Fibroblast of lung (primary cell): ENCODE results near the gene NRCAM. TPM values are rescaled to one million over a fixed set of nuclear protein-coding genes. Genes with fewer than 3 reads are reported as not detected.

Experiments
- DNase-seq, 2 donors: peaks; one replicate each; pipeline versions ENCODE4 v3.0.0 to v3.0.0-alpha.2; 2010; ENCODE audit warnings: low read depth in 2 of 2
- H2AFZ ChIP-seq: 2 replicates; pipeline ENCODE4 v1.5.1; 2012; ENCODE audit warnings: low read length, control low read depth, inconsistent platforms
- H3K27ac ChIP-seq: 2 replicates; pipeline ENCODE4 v1.5.1; 2011; ENCODE audit warnings: low read length, control low read depth; ENCODE audit not compliant: insufficient read depth
- H3K27me3 ChIP-seq: 2 replicates; pipeline ENCODE4 v1.5.1; 2011; ENCODE audit warnings: mild to moderate bottlenecking, low read length; ENCODE audit not compliant: control insufficient read depth, insufficient read depth
- H3K36me3 ChIP-seq: 2 replicates; pipeline ENCODE4 v1.5.1; 2011; ENCODE audit warnings: low read length; ENCODE audit not compliant: control insufficient read depth, insufficient read depth
- H3K4me1 ChIP-seq: 2 replicates; pipeline ENCODE4 v1.5.1; 2011; ENCODE audit warnings: low read length; ENCODE audit not compliant: control insufficient read depth, insufficient read depth; ENCODE audit errors: extremely low read depth
- H3K4me2 ChIP-seq: 2 replicates; pipeline ENCODE4 v1.5.1; 2011; ENCODE audit warnings: low read length, control low read depth; ENCODE audit not compliant: insufficient read depth; ENCODE audit errors: extremely low read depth
- H3K4me3 ChIP-seq, 4 experiments: fragments of 200-600 bp in 1 of 4; sonication (generic) in 1 of 4; replicated peaks in 1 of 4; 2 replicates each; pipeline ENCODE4 v1.5.1; 2011 to 2016; ENCODE audit warnings: low read length in 4 of 4, low read depth in 3 of 4, mild to moderate bottlenecking in 3 of 4, control low read depth in 2 of 4, inconsistent platforms in 1 of 4, mixed read lengths in 1 of 4; ENCODE audit not compliant: insufficient read depth in 1 of 4; ENCODE audit errors: control extremely low read depth in 1 of 4
- H3K79me2 ChIP-seq: 2 replicates; pipeline ENCODE4 v1.5.1; 2012; ENCODE audit warnings: mild to moderate bottlenecking, low read length, inconsistent platforms; ENCODE audit not compliant: control insufficient read depth, insufficient read depth
- H3K9ac ChIP-seq: 2 replicates; pipeline ENCODE4 v1.5.1; 2011; ENCODE audit warnings: mild to moderate bottlenecking, low read length, control low read depth; ENCODE audit not compliant: insufficient read depth
- H3K9me3 ChIP-seq: 2 replicates; pipeline ENCODE4 v1.5.1; 2012; ENCODE audit warnings: low read depth, low read length; ENCODE audit not compliant: control insufficient read depth, insufficient read depth
- H4K20me1 ChIP-seq: 2 replicates; pipeline ENCODE4 v1.5.1; 2011; ENCODE audit warnings: low read length; ENCODE audit not compliant: control insufficient read depth, insufficient read depth; ENCODE audit errors: extremely low read depth
- CTCF ChIP-seq, 2 donors: IDR thresholded peaks in 1 of 2; conservative IDR thresholded peaks in 1 of 2; 1 replicate in 1 of 2; 2 replicates in 1 of 2; pipeline ENCODE4 v1.5.1; 2011 to 2012; ENCODE audit warnings: low read length in 2 of 2, control low read depth in 1 of 2, inconsistent platforms in 1 of 2, low read depth in 1 of 2, mild to moderate bottlenecking in 1 of 2
- EZH2 ChIP-seq: IDR thresholded peaks from 2 replicates; pipeline ENCODE4 v1.5.1; 2012; ENCODE audit warnings: low read length, control low read depth, mild to moderate bottlenecking; ENCODE audit errors: missing control alignments
- polyA plus RNA-seq, 2 donors: library from polyadenylated mRNA; depleted of rRNA in 1 of 2; stranded (reverse) in 1 of 2; unstranded in 1 of 2; fragments of >200 nt; gene quantifications; 2 replicates each; pipeline ENCODE4 v1.2.1, GENCODE V29; 2011 to 2012; ENCODE audit warnings: missing spikeins in 1 of 2
- total RNA-seq: library from RNA; depleted of rRNA; stranded (reverse); fragments of >200 nt; gene quantifications from 2 replicates; pipeline ENCODE4 v1.2.1, GENCODE V29; 2014

The NRCAM gene
- total and polyA plus RNA-seq, 2 donors (not counting 1 experiment from before 2014, with no cell fraction given): 2.1 to 2.2 TPM

GRCh38 chr7:108417926-108418325 lies 38.3 kb downstream of the NRCAM start:
- Histone ChIP-seq H3K9ac (no peak overlapping the region), H3K36me3 (no peaks in the 10 kb centered on the region), H3K9me3 (no peaks in the 10 kb centered on the region), H3K27me3 (no peaks in the 10 kb centered on the region), H3K4me3 (no peak overlapping the region), H3K27ac (no peak overlapping the region), H3K4me2 (no peak overlapping the region), H3K79me2 (no peaks in the 10 kb centered on the region), H2AFZ (no peak overlapping the region), H3K4me1 (no peaks in the 10 kb centered on the region), H4K20me1 (no peaks in the 10 kb centered on the region)
- peak in 1 of 2 donors; percentile 77 for DNase-seq
- TF ChIP-seq EZH2: no peak
- no peak for TF ChIP-seq CTCF (conservative IDR thresholded peaks at IDR 0.05 in 1 of 2, IDR thresholded peaks at IDR 0.05 in 1 of 2; ENCODE audit: low read depth in 1 of 2, low read length in 2 of 2)

- H4K20me1 ChIP-seq: no peaks in the 10 kb centered on the region
- no peak for DNase-seq
- no peaks in the 10 kb centered on the region for H3K9me3 ChIP-seq
- no peaks in the 10 kb centered on the region for H3K36me3 ChIP-seq
- no peak overlapping the region for H2AFZ ChIP-seq
- H3K9ac ChIP-seq: no peak overlapping the region
- H3K79me2 ChIP-seq: no peaks in the 10 kb centered on the region
- H3K27me3 ChIP-seq: no peaks in the 10 kb centered on the region
- no peaks in the 10 kb centered on the region for H3K4me1 ChIP-seq
- no peak overlapping the region for H3K27ac ChIP-seq
- H3K4me3 ChIP-seq: no peak overlapping the region
- no peak overlapping the region for H3K4me2 ChIP-seq
- TF ChIP-seq EZH2: no peak
- no peak for TF ChIP-seq CTCF (conservative IDR thresholded peaks at IDR 0.05 in 1 of 2, IDR thresholded peaks at IDR 0.05 in 1 of 2; ENCODE audit: low read depth in 1 of 2, low read length in 2 of 2)
Measured at GRCh38 chr7:108417144-108417543, 39.1 kb downstream of the NRCAM start.

- Histone ChIP-seq H2AFZ (no peak overlapping the region), H3K36me3 (no peaks in the 10 kb centered on the region), H3K9ac (no peak overlapping the region), H3K27me3 (no peaks in the 10 kb centered on the region), H3K27ac (peak overlapping the region; percentile 6), H3K4me2 (no peak overlapping the region), H3K9me3 (no peaks in the 10 kb centered on the region), H4K20me1 (no peaks in the 10 kb centered on the region), H3K4me3 (no peak overlapping the region), H3K79me2 (no peaks in the 10 kb centered on the region), H3K4me1 (no peaks in the 10 kb centered on the region)
- DNase-seq: peak; percentile 47 to 85
- TF ChIP-seq EZH2 (no peak), CTCF (conservative IDR thresholded peaks at IDR 0.05 in 1 of 2, IDR thresholded peaks at IDR 0.05 in 1 of 2; ENCODE audit: low read depth in 1 of 2, low read length in 2 of 2) (no peak)
Measured at GRCh38 chr7:108415821-108416536, 40.3 kb downstream of the NRCAM start.
